ENCODE measurements around the gene ITFG2. TPM values are rescaled to one million over a fixed set of nuclear protein-coding genes. Genes with fewer than 3 reads are reported as not detected.

Gene ITFG2
- total and polyA plus RNA-seq, 9 of the 15 experiments (the other 6 are each of a cell fraction or from before 2014, with no cell fraction given), result 15.0 to 22.8 (median 19.4) TPM

DNA sequence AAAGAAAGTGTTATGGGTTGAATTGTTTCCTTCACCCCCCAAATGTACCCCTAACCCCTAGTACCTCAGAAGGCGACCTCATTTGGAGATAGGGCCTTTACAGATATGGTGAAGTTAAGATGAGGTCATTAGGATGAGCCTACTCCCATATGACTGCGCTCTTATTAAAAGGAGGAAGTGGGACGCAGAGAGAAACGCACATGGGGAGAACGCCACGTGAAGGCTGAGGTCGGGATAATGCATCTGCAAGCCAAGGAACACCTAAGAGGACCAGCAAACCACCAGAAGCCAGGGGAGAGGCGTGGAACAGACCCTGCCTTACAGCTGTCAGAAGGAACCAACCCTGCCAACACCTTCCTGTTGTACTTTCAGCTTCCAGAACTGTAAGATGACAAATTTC lies 24.1 kb downstream of the ITFG2 start (continued):
- TF ChIP-seq, protein P1, sequence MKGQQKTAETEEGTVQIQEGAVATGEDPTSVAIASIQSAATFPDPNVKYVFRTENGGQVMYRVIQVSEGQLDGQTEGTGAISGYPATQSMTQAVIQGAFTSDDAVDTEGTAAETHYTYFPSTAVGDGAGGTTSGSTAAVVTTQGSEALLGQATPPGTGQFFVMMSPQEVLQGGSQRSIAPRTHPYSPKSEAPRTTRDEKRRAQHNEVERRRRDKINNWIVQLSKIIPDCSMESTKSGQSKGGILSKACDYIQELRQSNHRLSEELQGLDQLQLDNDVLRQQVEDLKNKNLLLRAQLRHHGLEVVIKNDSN (CRISPR knock-in tag; IDR thresholded peaks at IDR 0.05), result peak; percentile 71

- WGBS (ENCODE audit: insufficient coverage, low coverage, missing lambda C conversion rate), result 61% methylated on average over 9 of the region's 9 CpGs
- no peak overlapping the region for H3K4me2 ChIP-seq (ENCODE audit: insufficient read depth, low read length)
These were observed 28.7 kb downstream of the ITFG2 start for GRCh38 chr12:2841056-2841650.

More at GRCh38 chr12:2841056-2841650, 28.7 kb downstream of the ITFG2 start:
- H3K9ac ChIP-seq (ENCODE audit: insufficient read depth in 1 of 2, low read depth in 2 of 2, low read length in 2 of 2), result no peak overlapping the region
- H3K27ac ChIP-seq (ENCODE audit: extremely low read depth, low read depth, low read length), result no peak overlapping the region
- ChIA-PET CTCF (ENCODE audit: low intra/inter-chr PET ratio) (no interaction called here), POLR2A (no interaction called here)
- no peak overlapping the region for H2AFZ ChIP-seq (ENCODE audit: low read depth, low read length)
- no TSS peak for BruUV-seq (replicated peaks)
- peak in 1 of 4 experiments; percentile 9 for DNase-seq (ENCODE audit: extremely low read depth in 1 of 4, low spot score in 3 of 4)
- peaks cover 5 to 6% of the 10 kb centered on the region in 2 experiments; a peak in 4 of 5 replicates for H3K4me1 ChIP-seq (replicated peaks in 1 of 2; ENCODE audit: control insufficient read depth in 2 of 2, insufficient read depth in 2 of 2, low read length in 2 of 2)
- no peak for FAIRE-seq
- TF ChIP-seq HMBOX1 (IDR thresholded peaks at IDR 0.05) (0 out of 2 replicates have a peak, but pooled peaks have one; percentile 17), CHCHD3 (CRISPR knock-in tag; IDR thresholded peaks at IDR 0.05) (no peak)
- H3K4me3 ChIP-seq, result no peak overlapping the region
- in situ Hi-C loops (cut with MboI) (loop anchor here (5.0 kb wide), 1 partner anchor 196 kb away; no protein-coding TSS in a partner anchor), intact Hi-C loops (cut with micrococcal nuclease) (no loop called here)
- H4K20me1 ChIP-seq (replicated peaks; ENCODE audit: control insufficient read depth, insufficient read depth, low read length), result no peaks in the 10 kb centered on the region
- H3K79me2 ChIP-seq (ENCODE audit: control insufficient read depth, insufficient read depth, low read length), result no peaks in the 10 kb centered on the region
- H3K27me3 ChIP-seq (ENCODE audit: control insufficient read depth in 2 of 2, insufficient read depth in 2 of 2, low read length in 2 of 2), result no peaks in the 10 kb centered on the region
- H3K9me1 ChIP-seq (ENCODE audit: control insufficient read depth, insufficient read depth, low read length), result no peaks in the 10 kb centered on the region
- ATAC-seq, result no peak
- H3K36me3 ChIP-seq (ENCODE audit: control insufficient read depth, insufficient read depth, low read length), result no peaks in the 10 kb centered on the region
- no peaks in the 10 kb centered on the region for H3K9me3 ChIP-seq (replicated peaks; ENCODE audit: control insufficient read depth, insufficient read depth, low read depth, low read length)

Data from K562 (cell line).